ENCODE measurements around the gene HSD17B4. TPM values are rescaled to one million over a fixed set of nuclear protein-coding genes. Genes with fewer than 3 reads are reported as not detected.

The HSD17B4 gene
- total and polyA plus RNA-seq, 2 of the 13 experiments (the other 11 are each of a cell fraction or from before 2014, with no cell fraction given): 178 to 399 TPM

DNA sequence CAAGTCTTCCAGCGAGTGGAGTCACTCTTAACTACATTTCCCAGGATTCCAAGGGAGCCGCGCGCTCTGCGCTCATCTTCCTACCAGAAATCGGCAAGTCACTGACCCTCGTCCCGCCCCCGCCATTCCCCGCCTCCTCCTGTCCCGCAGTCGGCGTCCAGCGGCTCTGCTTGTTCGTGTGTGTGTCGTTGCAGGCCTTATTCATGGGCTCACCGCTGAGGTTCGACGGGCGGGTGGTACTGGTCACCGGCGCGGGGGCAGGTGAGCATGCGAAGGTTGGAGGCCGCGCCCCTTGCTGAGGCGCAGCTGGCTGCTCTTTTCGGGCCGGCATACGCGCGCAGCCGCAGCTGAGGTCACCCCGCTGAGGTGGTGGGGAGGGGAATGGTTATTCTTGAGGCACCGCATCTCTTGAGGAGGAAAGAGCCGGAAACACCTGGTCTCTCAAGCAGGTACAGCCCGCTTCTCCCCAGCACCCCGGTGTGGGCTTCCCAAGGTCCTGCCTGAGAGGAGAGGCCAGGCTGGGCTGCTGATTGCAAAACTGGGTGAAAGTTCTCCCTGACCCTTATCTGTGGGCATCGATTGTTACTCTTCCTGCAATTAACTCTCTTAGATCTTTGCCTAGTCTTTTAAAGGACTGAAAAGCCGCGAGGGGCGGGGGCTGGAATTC lies at the start of gene HSD17B4 (continued):
- TF ChIP-seq, protein P1, sequence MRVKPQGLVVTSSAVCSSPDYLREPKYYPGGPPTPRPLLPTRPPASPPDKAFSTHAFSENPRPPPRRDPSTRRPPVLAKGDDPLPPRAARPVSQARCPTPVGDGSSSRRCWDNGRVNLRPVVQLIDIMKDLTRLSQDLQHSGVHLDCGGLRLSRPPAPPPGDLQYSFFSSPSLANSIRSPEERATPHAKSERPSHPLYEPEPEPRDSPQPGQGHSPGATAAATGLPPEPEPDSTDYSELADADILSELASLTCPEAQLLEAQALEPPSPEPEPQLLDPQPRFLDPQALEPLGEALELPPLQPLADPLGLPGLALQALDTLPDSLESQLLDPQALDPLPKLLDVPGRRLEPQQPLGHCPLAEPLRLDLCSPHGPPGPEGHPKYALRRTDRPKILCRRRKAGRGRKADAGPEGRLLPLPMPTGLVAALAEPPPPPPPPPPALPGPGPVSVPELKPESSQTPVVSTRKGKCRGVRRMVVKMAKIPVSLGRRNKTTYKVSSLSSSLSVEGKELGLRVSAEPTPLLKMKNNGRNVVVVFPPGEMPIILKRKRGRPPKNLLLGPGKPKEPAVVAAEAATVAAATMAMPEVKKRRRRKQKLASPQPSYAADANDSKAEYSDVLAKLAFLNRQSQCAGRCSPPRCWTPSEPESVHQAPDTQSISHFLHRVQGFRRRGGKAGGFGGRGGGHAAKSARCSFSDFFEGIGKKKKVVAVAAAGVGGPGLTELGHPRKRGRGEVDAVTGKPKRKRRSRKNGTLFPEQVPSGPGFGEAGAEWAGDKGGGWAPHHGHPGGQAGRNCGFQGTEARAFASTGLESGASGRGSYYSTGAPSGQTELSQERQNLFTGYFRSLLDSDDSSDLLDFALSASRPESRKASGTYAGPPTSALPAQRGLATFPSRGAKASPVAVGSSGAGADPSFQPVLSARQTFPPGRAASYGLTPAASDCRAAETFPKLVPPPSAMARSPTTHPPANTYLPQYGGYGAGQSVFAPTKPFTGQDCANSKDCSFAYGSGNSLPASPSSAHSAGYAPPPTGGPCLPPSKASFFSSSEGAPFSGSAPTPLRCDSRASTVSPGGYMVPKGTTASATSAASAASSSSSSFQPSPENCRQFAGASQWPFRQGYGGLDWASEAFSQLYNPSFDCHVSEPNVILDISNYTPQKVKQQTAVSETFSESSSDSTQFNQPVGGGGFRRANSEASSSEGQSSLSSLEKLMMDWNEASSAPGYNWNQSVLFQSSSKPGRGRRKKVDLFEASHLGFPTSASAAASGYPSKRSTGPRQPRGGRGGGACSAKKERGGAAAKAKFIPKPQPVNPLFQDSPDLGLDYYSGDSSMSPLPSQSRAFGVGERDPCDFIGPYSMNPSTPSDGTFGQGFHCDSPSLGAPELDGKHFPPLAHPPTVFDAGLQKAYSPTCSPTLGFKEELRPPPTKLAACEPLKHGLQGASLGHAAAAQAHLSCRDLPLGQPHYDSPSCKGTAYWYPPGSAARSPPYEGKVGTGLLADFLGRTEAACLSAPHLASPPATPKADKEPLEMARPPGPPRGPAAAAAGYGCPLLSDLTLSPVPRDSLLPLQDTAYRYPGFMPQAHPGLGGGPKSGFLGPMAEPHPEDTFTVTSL (CRISPR knock-in tag; IDR thresholded peaks at IDR 0.05; ENCODE audit: borderline replicate concordance): no peak; the same call in 1 of the 2 replicates
- TF ChIP-seq KLF15 (CRISPR knock-in tag; IDR thresholded peaks at IDR 0.05; ENCODE audit: borderline replicate concordance): no peak
- TF ChIP-seq ZSCAN25 (CRISPR knock-in tag; IDR thresholded peaks at IDR 0.05): no peak
- no peak for TF ChIP-seq JARID2 (CRISPR knock-in tag; IDR thresholded peaks at IDR 0.05; ENCODE audit: insufficient replicate concordance)
- TF ChIP-seq FOSL2 (CRISPR knock-in tag; IDR thresholded peaks at IDR 0.05): peak; percentile 47; the same call in 1 of the 2 replicates
- TF ChIP-seq CEBPB (IDR thresholded peaks at IDR 0.05; ENCODE audit: borderline replicate concordance, low read depth, low read length): peak; percentile 93
- TF ChIP-seq, protein P2, sequence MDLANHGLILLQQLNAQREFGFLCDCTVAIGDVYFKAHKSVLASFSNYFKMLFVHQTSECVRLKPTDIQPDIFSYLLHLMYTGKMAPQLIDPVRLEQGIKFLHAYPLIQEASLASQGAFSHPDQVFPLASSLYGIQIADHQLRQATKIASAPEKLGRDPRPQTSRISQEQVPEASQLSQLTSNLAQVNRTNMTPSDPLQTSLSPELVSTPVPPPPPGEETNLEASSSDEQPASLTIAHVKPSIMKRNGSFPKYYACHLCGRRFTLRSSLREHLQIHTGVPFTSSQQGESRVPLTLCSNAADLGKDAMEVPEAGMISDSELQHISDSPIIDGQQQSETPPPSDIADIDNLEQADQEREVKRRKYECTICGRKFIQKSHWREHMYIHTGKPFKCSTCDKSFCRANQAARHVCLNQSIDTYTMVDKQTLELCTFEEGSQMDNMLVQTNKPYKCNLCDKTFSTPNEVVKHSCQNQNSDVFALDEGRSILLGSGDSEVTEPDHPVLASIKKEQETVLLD (CRISPR knock-in tag; IDR thresholded peaks at IDR 0.05; ENCODE audit: low read depth): no peak
- no peak for TF ChIP-seq GZF1 (CRISPR knock-in tag; IDR thresholded peaks at IDR 0.05)
- TF ChIP-seq ZNF713 (CRISPR knock-in tag; IDR thresholded peaks at IDR 0.05): no peak
- TF ChIP-seq, protein P3, sequence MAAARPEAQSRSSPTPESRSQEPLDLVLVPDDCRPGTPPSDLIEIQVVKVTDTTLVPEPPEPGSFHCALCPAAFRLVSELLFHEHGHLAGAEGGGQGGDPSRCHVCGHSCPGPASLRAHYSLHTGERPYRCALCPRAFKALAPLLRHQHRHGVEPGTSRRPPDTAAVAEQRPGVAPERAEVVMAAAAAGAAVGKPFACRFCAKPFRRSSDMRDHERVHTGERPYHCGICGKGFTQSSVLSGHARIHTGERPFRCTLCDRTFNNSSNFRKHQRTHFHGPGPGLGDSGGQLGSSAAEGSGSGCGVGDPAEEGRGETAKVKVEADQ (CRISPR knock-in tag; IDR thresholded peaks at IDR 0.05; ENCODE audit: borderline replicate concordance): peak; percentile 33
- TF ChIP-seq, protein P4, sequence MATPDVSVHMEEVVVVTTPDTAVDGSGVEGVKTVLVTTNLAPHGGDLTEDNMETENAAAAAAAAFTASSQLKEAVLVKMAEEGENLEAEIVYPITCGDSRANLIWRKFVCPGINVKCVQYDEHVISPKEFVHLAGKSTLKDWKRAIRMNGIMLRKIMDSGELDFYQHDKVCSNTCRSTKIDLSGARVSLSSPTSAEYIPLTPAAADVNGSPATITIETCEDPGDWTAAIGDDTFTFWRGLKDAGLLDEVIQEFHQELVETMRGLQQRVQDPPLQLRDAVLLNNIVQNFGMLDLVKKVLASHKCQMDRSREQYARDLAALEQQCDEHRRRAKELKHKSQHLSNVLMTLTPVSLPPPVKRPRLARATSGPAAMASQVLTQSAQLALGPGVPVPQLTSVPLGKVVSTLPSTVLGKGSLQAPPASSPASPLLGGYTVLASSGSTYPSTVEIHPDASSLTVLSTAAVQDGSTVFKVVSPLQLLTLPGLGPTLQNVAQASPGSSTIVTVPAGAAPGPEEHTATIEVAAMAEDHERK (CRISPR knock-in tag; IDR thresholded peaks at IDR 0.05; ENCODE audit: low read depth): 0 out of 2 replicates have a peak, but pooled peaks have one; percentile 30
- TF ChIP-seq FOXC1 (CRISPR knock-in tag; IDR thresholded peaks at IDR 0.05; ENCODE audit: borderline replicate concordance): peak; percentile 45; the same call in 1 of the 2 replicates
- 0 out of 2 replicates have a peak, but pooled peaks have one; percentile 3 for TF ChIP-seq HOXA5 (CRISPR knock-in tag; IDR thresholded peaks at IDR 0.05)
- TF ChIP-seq SP140L (CRISPR knock-in tag; IDR thresholded peaks at IDR 0.05; ENCODE audit: borderline replicate concordance): 0 out of 2 replicates have a peak, but pooled peaks have one; percentile 16
- no peak; the same call in none of the 2 replicates for TF ChIP-seq ZNF772 (CRISPR knock-in tag; IDR thresholded peaks at IDR 0.05)
- peak; percentile 80 for TF ChIP-seq YEATS4 (CRISPR knock-in tag; IDR thresholded peaks at IDR 0.05; ENCODE audit: borderline replicate concordance)
- peak; percentile 90 for TF ChIP-seq ZNF143 (CRISPR knock-in tag; IDR thresholded peaks at IDR 0.05)
- peak; percentile 89; the same call in 1 of the 2 replicates for TF ChIP-seq ZNF225 (CRISPR knock-in tag; IDR thresholded peaks at IDR 0.05)
- TF ChIP-seq ZFP90 (CRISPR knock-in tag; IDR thresholded peaks at IDR 0.05; ENCODE audit: borderline replicate concordance): no peak
- peak; percentile 97 for TF ChIP-seq THAP11 (CRISPR knock-in tag; IDR thresholded peaks at IDR 0.05)
